SK-N-SH treated with all-trans-retinoic acid at 6 μM for 48 hours (cell line): Measurements from ENCODE around the gene AADAT.

Source experiments
- ATAC-seq: fragments of 200-7000 bp; cut with Tn5 transposase; 3 replicates; pipeline ENCODE4 v1.9.1; 2020; ENCODE audit warnings: mild to moderate bottlenecking, moderate library complexity
- ARNTL ChIP-seq: fragments of 450-650 bp; formaldehyde crosslinking; IDR thresholded peaks from 2 replicates; pipeline ENCODE4 v1.5.0; 2020; ENCODE audit warnings: low read depth, mild to moderate bottlenecking, moderate library complexity, borderline replicate concordance
- BACH2 ChIP-seq: fragments of 250-450 bp; sonication (Bioruptor Pico); IDR thresholded peaks from 2 replicates; pipeline ENCODE4 v1.9.0; 2021; ENCODE audit warnings: mild to moderate bottlenecking, borderline replicate concordance
- ESRRG ChIP-seq: fragments of 250-450 bp; sonication (Bioruptor Pico); IDR thresholded peaks from 2 replicates; pipeline ENCODE4 v1.6.1; 2021; ENCODE audit warnings: mild to moderate bottlenecking
- GLIS3 ChIP-seq: fragments of 250-450 bp; sonication (Bioruptor Pico); IDR thresholded peaks from 2 replicates; pipeline ENCODE4 v1.5.0; 2020; ENCODE audit warnings: mild to moderate bottlenecking, moderate library complexity
- ISL1 ChIP-seq: fragments of 250-450 bp; sonication (Bioruptor Pico); IDR thresholded peaks from 2 replicates; pipeline ENCODE4 v2.1.2; 2022; ENCODE audit warnings: mild to moderate bottlenecking, moderate library complexity
- OSR1 ChIP-seq: fragments of 250-450 bp; sonication (Bioruptor Pico); IDR thresholded peaks from 2 replicates; pipeline ENCODE4 v1.8.0; 2022; ENCODE audit warnings: moderate library complexity, mild to moderate bottlenecking, inconsistent platforms
- PPARA ChIP-seq: fragments of 250-450 bp; sonication (Bioruptor Pico); IDR thresholded peaks from 2 replicates; pipeline ENCODE4 v1.5.0; 2020; ENCODE audit warnings: mild to moderate bottlenecking, borderline replicate concordance
- RARB ChIP-seq: fragments of 250-450 bp; sonication (Bioruptor Pico); IDR thresholded peaks from 2 replicates; pipeline ENCODE4 v1.8.0; 2021; ENCODE audit warnings: mild to moderate bottlenecking, moderate library complexity
- SNAI2 ChIP-seq: fragments of 250-450 bp; sonication (Bioruptor Pico); IDR thresholded peaks from 2 replicates; pipeline ENCODE4 v1.5.0; 2020; ENCODE audit warnings: mild to moderate bottlenecking, moderate library complexity
- TCF4 ChIP-seq: fragments of 250-450 bp; sonication (Bioruptor Pico); IDR thresholded peaks from 2 replicates; pipeline ENCODE4 v1.8.0; 2021; ENCODE audit warnings: mild to moderate bottlenecking, moderate library complexity, borderline replicate concordance
- TOX ChIP-seq: fragments of 250-450 bp; sonication (Bioruptor Pico); IDR thresholded peaks from 2 replicates; pipeline ENCODE4 v1.8.0; 2021; ENCODE audit warnings: mild to moderate bottlenecking, moderate library complexity, borderline replicate concordance
- ZC3H10 ChIP-seq: fragments of 250-450 bp; sonication (Bioruptor Pico); IDR thresholded peaks from 2 replicates; pipeline ENCODE4 v1.5.1; 2021; ENCODE audit warnings: mild to moderate bottlenecking, moderate library complexity
- ZFP3 ChIP-seq: fragments of 250-450 bp; sonication (Bioruptor Pico); IDR thresholded peaks from 2 replicates; pipeline ENCODE4 v1.5.0; 2020; ENCODE audit warnings: mild to moderate bottlenecking, moderate library complexity
- ZFP30 ChIP-seq: fragments of 450-650 bp; formaldehyde crosslinking; IDR thresholded peaks from 2 replicates; pipeline ENCODE4 v1.5.0; 2022; ENCODE audit warnings: mild to moderate bottlenecking, moderate library complexity
- ZNF70 ChIP-seq: fragments of 450-650 bp; formaldehyde crosslinking; IDR thresholded peaks from 2 replicates; pipeline ENCODE4 v1.5.0; 2020; ENCODE audit warnings: mild to moderate bottlenecking, moderate library complexity
- ZNF8 ChIP-seq: fragments of 450-650 bp; formaldehyde crosslinking; IDR thresholded peaks from 2 replicates; pipeline ENCODE4 v1.5.0; 2020; ENCODE audit warnings: mild to moderate bottlenecking, moderate library complexity
- TF ChIP-seq, protein P1 (sequence below): fragments of 250-450 bp; sonication (Bioruptor Pico); IDR thresholded peaks from 2 replicates; pipeline ENCODE4 v1.5.1; 2021; ENCODE audit warnings: mild to moderate bottlenecking, moderate library complexity
- TF ChIP-seq, protein P2 (sequence below): fragments of 250-450 bp; sonication (Bioruptor Pico); IDR thresholded peaks from 2 replicates; pipeline ENCODE4 v1.5.1; 2020; ENCODE audit warnings: low read depth, mild to moderate bottlenecking, moderate library complexity
- TF ChIP-seq, protein P3 (sequence below): fragments of 250-450 bp; sonication (Bioruptor Pico); IDR thresholded peaks from 2 replicates; pipeline ENCODE4 v1.8.0; 2020; ENCODE audit warnings: mild to moderate bottlenecking, moderate library complexity, borderline replicate concordance
- TF ChIP-seq, protein P4 (sequence below): fragments of 250-450 bp; sonication (Bioruptor Pico); IDR thresholded peaks from 2 replicates; pipeline ENCODE4 v1.8.0; 2021; ENCODE audit warnings: low read depth, mild to moderate bottlenecking, moderate library complexity, borderline replicate concordance
- TF ChIP-seq, protein P5 (sequence below): fragments of 250-450 bp; sonication (Bioruptor Pico); IDR thresholded peaks from 2 replicates; pipeline ENCODE4 v1.5.0; 2020; ENCODE audit warnings: mild to moderate bottlenecking, moderate library complexity

Gene AADAT

DNA sequence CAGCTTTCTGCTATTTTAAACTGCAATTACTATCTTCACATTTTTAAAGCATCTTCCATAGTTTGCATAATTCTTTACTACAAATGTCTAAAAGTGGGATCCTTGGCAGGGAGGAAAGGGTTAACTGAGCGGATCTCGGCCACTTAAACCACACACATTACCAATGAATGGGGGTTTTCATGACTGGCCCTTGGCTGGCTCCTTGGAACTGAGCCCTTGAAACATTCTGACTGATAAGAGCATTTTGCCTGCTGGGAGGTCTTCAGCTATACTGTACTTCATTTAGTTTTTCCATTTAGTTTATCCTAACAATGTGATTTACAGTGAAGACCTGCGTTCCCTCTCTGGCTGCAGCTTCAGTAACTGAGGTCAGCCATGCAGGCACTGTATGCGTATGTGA, 31.9 kb downstream of the AADAT start (continued):
- TF ChIP-seq GLIS3 (CRISPR knock-in tag) (no peak), PPARA (CRISPR knock-in tag) (no peak), ISL1 (CRISPR knock-in tag) (no peak), ZC3H10 (no peak)
- TF ChIP-seq, protein P1, sequence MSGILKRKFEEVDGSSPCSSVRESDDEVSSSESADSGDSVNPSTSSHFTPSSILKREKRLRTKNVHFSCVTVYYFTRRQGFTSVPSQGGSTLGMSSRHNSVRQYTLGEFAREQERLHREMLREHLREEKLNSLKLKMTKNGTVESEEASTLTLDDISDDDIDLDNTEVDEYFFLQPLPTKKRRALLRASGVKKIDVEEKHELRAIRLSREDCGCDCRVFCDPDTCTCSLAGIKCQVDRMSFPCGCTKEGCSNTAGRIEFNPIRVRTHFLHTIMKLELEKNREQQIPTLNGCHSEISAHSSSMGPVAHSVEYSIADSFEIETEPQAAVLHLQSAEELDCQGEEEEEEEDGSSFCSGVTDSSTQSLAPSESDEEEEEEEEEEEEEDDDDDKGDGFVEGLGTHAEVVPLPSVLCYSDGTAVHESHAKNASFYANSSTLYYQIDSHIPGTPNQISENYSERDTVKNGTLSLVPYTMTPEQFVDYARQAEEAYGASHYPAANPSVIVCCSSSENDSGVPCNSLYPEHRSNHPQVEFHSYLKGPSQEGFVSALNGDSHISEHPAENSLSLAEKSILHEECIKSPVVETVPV (CRISPR knock-in tag) = no peak

DNA sequence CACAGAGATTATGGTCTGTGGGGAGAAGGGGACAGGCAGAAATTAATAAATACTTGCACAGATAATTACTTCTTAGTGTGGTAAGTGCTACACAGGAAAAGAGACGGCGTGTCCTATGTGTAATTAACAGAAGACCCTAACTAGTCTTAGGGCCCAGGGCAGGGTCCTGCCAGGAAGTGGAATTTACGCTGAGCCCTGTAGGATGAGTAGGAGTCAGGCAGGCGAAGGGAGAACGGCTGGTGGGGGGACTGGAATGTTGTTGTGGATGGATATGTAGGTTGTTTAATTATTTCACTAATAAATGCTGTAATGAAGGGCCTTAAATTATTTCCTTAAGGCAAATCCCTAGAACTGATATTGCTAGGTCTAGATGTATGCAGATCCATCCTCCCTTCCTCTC, 36.8 kb downstream of the AADAT start:
- no peak for ATAC-seq
- no peak for TF ChIP-seq TOX (CRISPR knock-in tag)
- TF ChIP-seq GLIS3 (CRISPR knock-in tag) = no peak
- no peak for TF ChIP-seq ZFP3 (CRISPR knock-in tag)
- TF ChIP-seq ESRRG (CRISPR knock-in tag) = no peak
- TF ChIP-seq ARNTL (CRISPR knock-in tag) = no peak
- TF ChIP-seq SNAI2 (CRISPR knock-in tag) = no peak
- TF ChIP-seq, protein P2, sequence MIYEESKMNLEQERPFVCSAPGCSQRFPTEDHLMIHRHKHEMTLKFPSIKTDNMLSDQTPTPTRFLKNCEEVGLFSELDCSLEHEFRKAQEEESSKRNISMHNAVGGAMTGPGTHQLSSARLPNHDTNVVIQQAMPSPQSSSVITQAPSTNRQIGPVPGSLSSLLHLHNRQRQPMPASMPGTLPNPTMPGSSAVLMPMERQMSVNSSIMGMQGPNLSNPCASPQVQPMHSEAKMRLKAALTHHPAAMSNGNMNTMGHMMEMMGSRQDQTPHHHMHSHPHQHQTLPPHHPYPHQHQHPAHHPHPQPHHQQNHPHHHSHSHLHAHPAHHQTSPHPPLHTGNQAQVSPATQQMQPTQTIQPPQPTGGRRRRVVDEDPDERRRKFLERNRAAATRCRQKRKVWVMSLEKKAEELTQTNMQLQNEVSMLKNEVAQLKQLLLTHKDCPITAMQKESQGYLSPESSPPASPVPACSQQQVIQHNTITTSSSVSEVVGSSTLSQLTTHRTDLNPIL (CRISPR knock-in tag) = no peak
- TF ChIP-seq, protein P3, sequence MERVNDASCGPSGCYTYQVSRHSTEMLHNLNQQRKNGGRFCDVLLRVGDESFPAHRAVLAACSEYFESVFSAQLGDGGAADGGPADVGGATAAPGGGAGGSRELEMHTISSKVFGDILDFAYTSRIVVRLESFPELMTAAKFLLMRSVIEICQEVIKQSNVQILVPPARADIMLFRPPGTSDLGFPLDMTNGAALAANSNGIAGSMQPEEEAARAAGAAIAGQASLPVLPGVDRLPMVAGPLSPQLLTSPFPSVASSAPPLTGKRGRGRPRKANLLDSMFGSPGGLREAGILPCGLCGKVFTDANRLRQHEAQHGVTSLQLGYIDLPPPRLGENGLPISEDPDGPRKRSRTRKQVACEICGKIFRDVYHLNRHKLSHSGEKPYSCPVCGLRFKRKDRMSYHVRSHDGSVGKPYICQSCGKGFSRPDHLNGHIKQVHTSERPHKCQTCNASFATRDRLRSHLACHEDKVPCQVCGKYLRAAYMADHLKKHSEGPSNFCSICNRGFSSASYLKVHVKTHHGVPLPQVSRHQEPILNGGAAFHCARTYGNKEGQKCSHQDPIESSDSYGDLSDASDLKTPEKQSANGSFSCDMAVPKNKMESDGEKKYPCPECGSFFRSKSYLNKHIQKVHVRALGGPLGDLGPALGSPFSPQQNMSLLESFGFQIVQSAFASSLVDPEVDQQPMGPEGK = no peak
- TF ChIP-seq RARB (CRISPR knock-in tag) = no peak
- TF ChIP-seq, protein P1 (CRISPR knock-in tag) = no peak
- TF ChIP-seq ZNF70 (CRISPR knock-in tag) = no peak
- TF ChIP-seq, protein P4, sequence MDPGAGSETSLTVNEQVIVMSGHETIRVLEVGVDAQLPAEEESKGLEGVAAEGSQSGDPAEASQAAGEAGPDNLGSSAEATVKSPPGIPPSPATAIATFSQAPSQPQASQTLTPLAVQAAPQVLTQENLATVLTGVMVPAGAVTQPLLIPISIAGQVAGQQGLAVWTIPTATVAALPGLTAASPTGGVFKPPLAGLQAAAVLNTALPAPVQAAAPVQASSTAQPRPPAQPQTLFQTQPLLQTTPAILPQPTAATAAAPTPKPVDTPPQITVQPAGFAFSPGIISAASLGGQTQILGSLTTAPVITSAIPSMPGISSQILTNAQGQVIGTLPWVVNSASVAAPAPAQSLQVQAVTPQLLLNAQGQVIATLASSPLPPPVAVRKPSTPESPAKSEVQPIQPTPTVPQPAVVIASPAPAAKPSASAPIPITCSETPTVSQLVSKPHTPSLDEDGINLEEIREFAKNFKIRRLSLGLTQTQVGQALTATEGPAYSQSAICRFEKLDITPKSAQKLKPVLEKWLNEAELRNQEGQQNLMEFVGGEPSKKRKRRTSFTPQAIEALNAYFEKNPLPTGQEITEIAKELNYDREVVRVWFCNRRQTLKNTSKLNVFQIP = no peak
- TF ChIP-seq TCF4 = no peak
- TF ChIP-seq ISL1 (CRISPR knock-in tag) = no peak
- no peak for TF ChIP-seq PPARA (CRISPR knock-in tag)

DNA sequence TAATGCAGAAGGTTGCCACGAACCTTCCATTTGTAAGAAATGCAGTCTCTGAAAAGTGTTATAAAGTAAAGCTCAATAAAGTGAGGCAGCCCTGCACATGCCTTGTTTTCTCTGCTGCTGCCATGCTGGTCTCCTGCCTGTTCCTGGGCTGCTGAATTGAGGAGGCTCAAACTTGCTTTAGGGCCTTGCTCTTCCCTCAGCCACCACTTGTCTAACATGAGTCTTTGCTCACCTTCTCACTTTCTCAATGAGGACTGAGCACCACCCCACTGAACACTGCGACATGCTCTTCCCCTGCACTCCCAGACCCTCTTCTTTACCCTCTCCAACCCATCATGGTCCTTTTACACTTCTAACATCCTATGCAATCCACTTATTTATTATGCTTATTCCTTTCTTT, 38.4 kb downstream of the AADAT start:
- TF ChIP-seq, protein P2 (CRISPR knock-in tag) = no peak
- TF ChIP-seq PPARA (CRISPR knock-in tag) (no peak), ZFP30 (no peak), ARNTL (CRISPR knock-in tag) (no peak), TCF4 (no peak), SNAI2 (CRISPR knock-in tag) (no peak), ZNF70 (CRISPR knock-in tag) (no peak), ESRRG (CRISPR knock-in tag) (no peak), RARB (CRISPR knock-in tag) (no peak), BACH2 (CRISPR knock-in tag) (no peak), ZC3H10 (no peak), GLIS3 (CRISPR knock-in tag) (no peak), ISL1 (CRISPR knock-in tag) (no peak), ZNF8 (CRISPR knock-in tag) (no peak), OSR1 (CRISPR knock-in tag) (no peak)
- TF ChIP-seq, protein P1 (CRISPR knock-in tag) = no peak
- TF ChIP-seq, protein P3 = no peak
- TF ChIP-seq, protein P5, sequence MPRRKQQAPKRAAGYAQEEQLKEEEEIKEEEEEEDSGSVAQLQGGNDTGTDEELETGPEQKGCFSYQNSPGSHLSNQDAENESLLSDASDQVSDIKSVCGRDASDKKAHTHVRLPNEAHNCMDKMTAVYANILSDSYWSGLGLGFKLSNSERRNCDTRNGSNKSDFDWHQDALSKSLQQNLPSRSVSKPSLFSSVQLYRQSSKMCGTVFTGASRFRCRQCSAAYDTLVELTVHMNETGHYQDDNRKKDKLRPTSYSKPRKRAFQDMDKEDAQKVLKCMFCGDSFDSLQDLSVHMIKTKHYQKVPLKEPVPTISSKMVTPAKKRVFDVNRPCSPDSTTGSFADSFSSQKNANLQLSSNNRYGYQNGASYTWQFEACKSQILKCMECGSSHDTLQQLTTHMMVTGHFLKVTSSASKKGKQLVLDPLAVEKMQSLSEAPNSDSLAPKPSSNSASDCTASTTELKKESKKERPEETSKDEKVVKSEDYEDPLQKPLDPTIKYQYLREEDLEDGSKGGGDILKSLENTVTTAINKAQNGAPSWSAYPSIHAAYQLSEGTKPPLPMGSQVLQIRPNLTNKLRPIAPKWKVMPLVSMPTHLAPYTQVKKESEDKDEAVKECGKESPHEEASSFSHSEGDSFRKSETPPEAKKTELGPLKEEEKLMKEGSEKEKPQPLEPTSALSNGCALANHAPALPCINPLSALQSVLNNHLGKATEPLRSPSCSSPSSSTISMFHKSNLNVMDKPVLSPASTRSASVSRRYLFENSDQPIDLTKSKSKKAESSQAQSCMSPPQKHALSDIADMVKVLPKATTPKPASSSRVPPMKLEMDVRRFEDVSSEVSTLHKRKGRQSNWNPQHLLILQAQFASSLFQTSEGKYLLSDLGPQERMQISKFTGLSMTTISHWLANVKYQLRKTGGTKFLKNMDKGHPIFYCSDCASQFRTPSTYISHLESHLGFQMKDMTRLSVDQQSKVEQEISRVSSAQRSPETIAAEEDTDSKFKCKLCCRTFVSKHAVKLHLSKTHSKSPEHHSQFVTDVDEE = no peak
- no peak for ATAC-seq
